Keratinocyte (primary cell): Measurements from ENCODE around the gene HGFAC.

Experiments used
- EZH2 ChIP-seq: IDR thresholded peaks from one replicate; pipeline ENCODE4 v1.6.1; 2012; ENCODE audit warnings: inconsistent platforms, mild to moderate bottlenecking, low read length, moderate library complexity
- TF ChIP-seq, protein P1 (sequence below), 3 experiments: IDR thresholded peaks in 1 of 3; conservative IDR thresholded peaks in 1 of 3; optimal IDR thresholded peaks in 1 of 3; 2 replicates in 2 of 3; 3 replicates in 1 of 3; pipeline versions ENCODE3 to v1.5.1; 2011; ENCODE audit warnings: low read length in 3 of 3, mild to moderate bottlenecking in 3 of 3, moderate library complexity in 2 of 3, control low read depth in 1 of 3, inconsistent platforms in 1 of 3; ENCODE audit not compliant: insufficient read depth in 2 of 3; ENCODE audit errors: extremely low read depth in 1 of 3

GRCh38 chr4:3403348-3403906, 38.3 kb upstream of the HGFAC start:
- TF ChIP-seq EZH2: no peak
- TF ChIP-seq, protein P1, sequence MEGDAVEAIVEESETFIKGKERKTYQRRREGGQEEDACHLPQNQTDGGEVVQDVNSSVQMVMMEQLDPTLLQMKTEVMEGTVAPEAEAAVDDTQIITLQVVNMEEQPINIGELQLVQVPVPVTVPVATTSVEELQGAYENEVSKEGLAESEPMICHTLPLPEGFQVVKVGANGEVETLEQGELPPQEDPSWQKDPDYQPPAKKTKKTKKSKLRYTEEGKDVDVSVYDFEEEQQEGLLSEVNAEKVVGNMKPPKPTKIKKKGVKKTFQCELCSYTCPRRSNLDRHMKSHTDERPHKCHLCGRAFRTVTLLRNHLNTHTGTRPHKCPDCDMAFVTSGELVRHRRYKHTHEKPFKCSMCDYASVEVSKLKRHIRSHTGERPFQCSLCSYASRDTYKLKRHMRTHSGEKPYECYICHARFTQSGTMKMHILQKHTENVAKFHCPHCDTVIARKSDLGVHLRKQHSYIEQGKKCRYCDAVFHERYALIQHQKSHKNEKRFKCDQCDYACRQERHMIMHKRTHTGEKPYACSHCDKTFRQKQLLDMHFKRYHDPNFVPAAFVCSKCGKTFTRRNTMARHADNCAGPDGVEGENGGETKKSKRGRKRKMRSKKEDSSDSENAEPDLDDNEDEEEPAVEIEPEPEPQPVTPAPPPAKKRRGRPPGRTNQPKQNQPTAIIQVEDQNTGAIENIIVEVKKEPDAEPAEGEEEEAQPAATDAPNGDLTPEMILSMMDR (optimal IDR thresholded peaks at IDR 0.05 in 1 of 3, IDR thresholded peaks at IDR 0.05 in 1 of 3, conservative IDR thresholded peaks at IDR 0.05 in 1 of 3; ENCODE audit: extremely low read depth in 1 of 3, insufficient read depth in 2 of 3, low read length in 3 of 3): no peak
